Measurements from ENCODE around the gene PPARD.
"Not testable (repeated sequence)": the region's sequence is repeated elsewhere in the genome, so short reads cannot be mapped to it uniquely, and the experiment has no call there.

The PPARD gene

DNA sequence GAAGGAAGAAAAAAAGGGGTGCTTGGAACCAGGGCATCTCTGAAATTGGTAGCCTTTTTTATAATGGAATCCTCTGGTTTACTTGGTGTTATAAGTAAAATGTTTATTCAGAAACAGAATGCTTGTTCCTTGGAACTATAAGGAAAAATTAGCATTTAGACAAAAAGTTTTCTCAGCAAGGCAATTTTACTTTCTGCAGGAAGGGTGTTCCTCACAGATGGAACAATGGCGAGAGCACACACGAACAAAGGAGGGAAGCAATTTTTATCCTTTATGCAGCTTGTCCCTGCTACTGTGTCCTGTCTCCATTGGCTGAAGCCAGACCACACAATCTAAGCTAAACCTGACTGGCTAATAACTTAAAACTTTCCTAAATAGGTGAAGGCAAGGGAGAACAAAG is 87.1 kb downstream of the PPARD start:
- TF ChIP-seq POLR2A (IDR thresholded peaks at IDR 0.05; ENCODE audit: low read depth, low read length) (no peak), POLR2AphosphoS5 (IDR thresholded peaks at IDR 0.05; ENCODE audit: low read depth, low read length) (no peak), PAX5 (IDR thresholded peaks at IDR 0.05; ENCODE audit: insufficient read depth, low read length, severe bottlenecking) (no peak), SPI1 (IDR thresholded peaks at IDR 0.05; ENCODE audit: low read depth, low read length) (no peak), TAF1 (IDR thresholded peaks at IDR 0.05; ENCODE audit: low read depth, low read length) (no peak), POU2F2 (IDR thresholded peaks at IDR 0.05; ENCODE audit: low read depth, low read length) (no peak)
- FAIRE-seq = no peak
- no peak for DNase-seq (ENCODE audit: insufficient read length, low spot score)

DNA sequence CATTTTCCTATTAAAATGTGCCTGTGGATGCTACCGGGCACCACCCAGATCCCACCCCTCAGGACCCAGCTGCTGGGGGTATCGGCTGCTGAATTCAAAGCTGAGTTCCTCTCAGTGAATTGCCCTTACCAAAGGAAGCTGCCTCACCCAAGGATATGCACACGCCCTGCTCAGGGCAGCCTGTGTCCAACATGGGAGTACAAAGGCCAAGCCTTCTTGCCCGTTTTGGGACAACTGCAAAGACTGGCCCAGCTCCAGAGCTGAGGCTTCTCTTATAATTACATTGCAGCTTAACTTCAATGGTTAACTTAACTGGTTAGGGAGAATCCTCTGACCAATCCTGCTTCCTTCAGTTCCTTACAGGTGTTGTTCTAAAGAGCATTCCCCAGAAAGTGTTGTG is 89.9 kb downstream of the PPARD start:
- DNase-seq (ENCODE audit: insufficient read length, low spot score) (no peak), FAIRE-seq (no peak)
- no peak for TF ChIP-seq TAF1 (IDR thresholded peaks at IDR 0.05; ENCODE audit: low read depth, low read length)
- no peak for TF ChIP-seq POLR2A (IDR thresholded peaks at IDR 0.05; ENCODE audit: low read depth, low read length)
- TF ChIP-seq POU2F2 (IDR thresholded peaks at IDR 0.05; ENCODE audit: low read depth, low read length) = no peak

DNA sequence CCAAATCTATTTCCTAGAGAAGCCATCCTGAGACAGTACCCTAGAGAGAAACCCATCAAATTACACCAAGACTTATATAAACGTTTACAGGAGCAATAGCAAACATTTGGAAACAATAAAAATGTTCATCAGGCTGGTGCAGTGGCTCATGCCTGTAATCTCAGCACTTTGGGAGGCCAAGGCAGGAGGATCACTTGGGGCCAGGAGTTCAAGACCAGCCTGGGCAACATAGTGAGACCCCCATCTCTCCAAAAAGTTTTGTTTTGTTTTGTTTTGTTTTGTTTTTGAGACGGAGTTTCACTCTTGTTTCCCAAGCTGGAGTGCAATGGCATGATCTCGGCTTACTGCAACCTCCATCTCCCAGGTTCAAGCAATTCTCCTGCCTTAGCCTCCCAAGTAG is 90.3 kb downstream of the PPARD start:
- not testable (repeated sequence) for FAIRE-seq; DNase-seq (ENCODE audit: insufficient read length, low spot score)

DNA sequence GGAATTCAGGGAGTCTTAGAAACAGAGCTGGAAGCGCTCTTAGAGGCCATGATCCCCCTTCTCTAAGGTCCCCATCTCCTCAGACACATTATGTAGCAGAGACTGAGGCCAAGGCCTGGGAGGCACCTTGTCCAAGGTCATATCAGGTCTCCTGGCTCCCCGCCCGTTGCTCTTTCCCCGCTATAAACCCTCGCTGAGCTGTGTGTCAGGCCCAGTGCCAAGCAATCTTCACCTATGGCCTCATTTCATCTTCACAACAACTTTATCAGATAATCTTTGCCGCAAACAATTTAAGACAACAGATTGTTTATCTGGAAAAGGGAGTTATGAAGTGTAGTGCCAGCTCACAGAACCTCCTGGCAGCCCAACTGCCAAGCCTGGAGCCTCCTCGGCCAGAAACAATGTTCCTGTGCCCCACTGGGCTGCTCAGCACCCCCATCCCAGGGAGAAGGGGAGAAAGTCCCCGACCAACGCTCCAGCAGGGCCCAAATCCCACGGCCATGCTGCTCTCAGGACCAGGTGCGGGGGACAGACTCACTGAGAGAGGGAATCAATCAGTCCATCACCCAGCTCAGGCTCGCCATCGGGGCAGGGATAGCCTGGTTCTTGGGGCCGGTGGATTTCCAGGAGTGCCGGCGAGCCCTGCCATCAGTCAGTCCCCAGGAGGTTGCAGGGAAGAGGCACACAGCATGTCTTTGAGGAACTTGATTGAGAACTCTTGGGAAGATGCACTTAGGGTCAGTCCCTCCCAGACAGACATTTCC is 92.9 kb downstream of the PPARD start:
- no peak for FAIRE-seq
- no peak for TF ChIP-seq POLR2A (IDR thresholded peaks at IDR 0.05; ENCODE audit: low read depth, low read length)
- TF ChIP-seq SPI1 (IDR thresholded peaks at IDR 0.05; ENCODE audit: low read depth, low read length) = no peak
- TF ChIP-seq POU2F2 (IDR thresholded peaks at IDR 0.05; ENCODE audit: low read depth, low read length) = no peak
- TF ChIP-seq TAF1 (IDR thresholded peaks at IDR 0.05; ENCODE audit: low read depth, low read length) = no peak
- TF ChIP-seq PAX5 (IDR thresholded peaks at IDR 0.05; ENCODE audit: insufficient read depth, low read length, severe bottlenecking) = no peak
- TF ChIP-seq POLR2AphosphoS5 (IDR thresholded peaks at IDR 0.05; ENCODE audit: low read depth, low read length) = no peak
- no peak for DNase-seq (ENCODE audit: insufficient read length, low spot score)

DNA sequence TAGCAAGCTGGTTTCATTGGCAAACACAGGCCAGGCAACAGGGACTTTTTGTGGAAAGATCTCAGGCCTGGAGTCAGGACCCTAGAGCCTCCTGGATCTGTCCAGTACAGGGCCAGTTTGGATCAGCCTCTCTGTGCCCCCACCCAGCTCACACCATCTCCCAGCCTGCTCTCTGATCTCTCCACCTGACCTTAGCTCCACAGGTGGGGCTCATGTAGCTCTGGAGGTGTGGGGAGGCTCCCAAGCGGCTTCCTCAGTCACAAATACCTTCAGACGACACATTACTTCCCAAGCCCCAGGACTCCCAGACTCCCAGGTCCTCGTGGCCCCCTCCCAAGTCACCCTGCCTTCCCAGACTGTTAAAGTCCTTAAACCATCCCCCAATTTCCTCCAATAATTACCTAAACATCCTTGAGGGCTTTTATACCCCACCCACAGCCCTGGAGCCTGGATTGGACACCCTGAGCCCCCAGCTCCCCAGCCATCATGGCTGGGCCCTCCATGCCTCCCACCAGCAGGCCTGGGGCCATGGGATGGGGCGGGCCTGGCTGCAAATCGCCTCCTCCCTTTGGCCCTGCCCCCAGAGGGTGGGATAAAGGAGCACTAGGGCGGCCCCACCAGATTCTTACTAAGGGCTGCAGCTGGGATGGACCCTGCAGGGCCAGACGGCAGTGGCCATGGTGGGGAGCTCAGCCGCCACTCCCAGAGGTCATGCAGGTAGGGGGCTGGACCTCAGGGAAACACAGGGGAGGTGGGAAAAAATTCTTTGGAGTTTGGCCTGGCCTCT is 93.9 kb downstream of the PPARD start:
- TF ChIP-seq PAX5 (IDR thresholded peaks at IDR 0.05; ENCODE audit: insufficient read depth, low read length, severe bottlenecking) = no peak
- TF ChIP-seq POLR2A (IDR thresholded peaks at IDR 0.05; ENCODE audit: low read depth, low read length) = no peak
- TF ChIP-seq TAF1 (IDR thresholded peaks at IDR 0.05; ENCODE audit: low read depth, low read length) = no peak
- TF ChIP-seq SPI1 (IDR thresholded peaks at IDR 0.05; ENCODE audit: low read depth, low read length) = no peak
- no peak for TF ChIP-seq POU2F2 (IDR thresholded peaks at IDR 0.05; ENCODE audit: low read depth, low read length)
- TF ChIP-seq POLR2AphosphoS5 (IDR thresholded peaks at IDR 0.05; ENCODE audit: low read depth, low read length) = no peak
- FAIRE-seq = no peak
- no peak for DNase-seq (ENCODE audit: insufficient read length, low spot score)

DNA sequence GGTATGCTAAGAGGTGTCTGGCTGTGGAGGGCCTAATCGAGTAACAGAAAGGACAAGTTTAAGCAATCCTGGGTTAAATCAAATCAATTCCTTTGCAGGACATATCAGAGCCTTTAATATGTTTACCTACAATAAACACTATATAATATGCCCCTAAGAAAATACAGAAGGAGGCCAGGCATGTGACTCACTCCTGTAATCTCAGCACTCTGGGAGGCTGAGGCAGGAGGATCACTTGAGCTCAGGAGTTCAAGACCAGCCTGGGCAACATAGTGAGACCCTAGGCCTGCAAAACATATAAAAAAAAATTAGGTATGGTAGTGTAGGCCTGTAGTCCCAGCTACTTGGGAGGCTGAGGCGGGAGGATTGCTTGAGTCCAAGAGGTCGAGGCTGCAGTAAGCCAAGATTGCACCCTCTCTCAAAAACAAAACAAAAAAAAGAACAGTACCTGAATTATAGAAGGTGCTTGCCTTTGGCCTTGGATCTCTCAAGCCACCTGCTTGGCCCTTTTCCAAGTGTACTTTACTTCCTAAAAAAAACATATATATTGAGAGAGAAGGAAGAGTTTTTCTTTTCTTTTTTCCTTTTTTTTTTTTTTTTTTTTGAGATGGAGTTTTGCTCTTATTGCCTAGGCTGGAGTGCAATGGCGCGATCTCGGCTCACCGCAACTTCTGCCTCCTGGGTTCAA is 96.2 kb downstream of the PPARD start:
- not testable (repeated sequence) for FAIRE-seq; DNase-seq (ENCODE audit: insufficient read length, low spot score)

DNA sequence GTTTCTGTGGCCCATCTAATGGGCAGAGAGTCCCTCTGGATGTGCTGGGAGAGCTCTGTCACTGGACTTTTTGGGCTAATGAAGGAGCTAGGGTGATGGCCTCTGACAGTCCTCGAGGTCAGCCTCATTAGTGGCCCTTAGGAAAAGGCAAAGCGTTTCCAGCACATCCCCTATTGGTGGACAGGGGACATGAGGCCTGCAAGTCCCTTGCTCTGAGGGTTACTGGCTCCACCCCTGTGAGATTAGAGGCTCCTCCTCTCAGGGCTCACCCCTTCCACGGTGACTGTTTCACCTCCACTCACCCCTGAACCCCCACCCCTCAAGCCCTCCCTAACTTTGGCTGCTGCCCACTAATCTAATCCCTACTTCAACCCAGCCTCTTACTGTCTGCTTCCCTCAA is 97.0 kb downstream of the PPARD start:
- FAIRE-seq = no peak
- TF ChIP-seq TAF1 (IDR thresholded peaks at IDR 0.05; ENCODE audit: low read depth, low read length) = no peak
- no peak for TF ChIP-seq POLR2AphosphoS5 (IDR thresholded peaks at IDR 0.05; ENCODE audit: low read depth, low read length)
- no peak for TF ChIP-seq PAX5 (IDR thresholded peaks at IDR 0.05; ENCODE audit: insufficient read depth, low read length, severe bottlenecking)
- no peak for TF ChIP-seq SPI1 (IDR thresholded peaks at IDR 0.05; ENCODE audit: low read depth, low read length)
- no peak for TF ChIP-seq POLR2A (IDR thresholded peaks at IDR 0.05; ENCODE audit: low read depth, low read length)
- no peak for TF ChIP-seq POU2F2 (IDR thresholded peaks at IDR 0.05; ENCODE audit: low read depth, low read length)
- no peak for DNase-seq (ENCODE audit: insufficient read length, low spot score)

DNA sequence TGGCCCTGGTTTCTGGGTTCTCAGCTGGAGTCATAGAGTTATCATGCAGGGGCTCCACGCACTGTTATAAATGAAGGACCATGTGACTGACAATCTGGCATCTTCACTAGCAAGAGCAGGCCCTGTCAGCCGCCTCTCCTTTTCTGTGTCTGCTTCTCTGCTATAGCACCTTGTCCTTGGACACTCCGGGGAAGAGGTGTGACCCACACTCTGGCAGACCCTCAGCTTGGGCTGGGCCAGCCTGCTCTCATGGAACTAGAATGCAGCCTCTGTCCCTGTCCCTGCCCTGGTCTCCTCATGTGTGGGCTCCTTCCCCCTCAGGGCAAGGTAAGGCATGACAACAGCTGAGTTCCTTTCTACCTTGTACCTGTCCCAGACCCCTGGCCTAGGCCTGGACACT is 98.8 kb downstream of the PPARD start:
- DNase-seq (ENCODE audit: insufficient read length, low spot score) = no peak
- TF ChIP-seq TAF1 (IDR thresholded peaks at IDR 0.05; ENCODE audit: low read depth, low read length) (no peak), POLR2A (IDR thresholded peaks at IDR 0.05; ENCODE audit: low read depth, low read length) (no peak), POLR2AphosphoS5 (IDR thresholded peaks at IDR 0.05; ENCODE audit: low read depth, low read length) (no peak), PAX5 (IDR thresholded peaks at IDR 0.05; ENCODE audit: insufficient read depth, low read length, severe bottlenecking) (no peak), POU2F2 (IDR thresholded peaks at IDR 0.05; ENCODE audit: low read depth, low read length) (no peak)
- no peak for FAIRE-seq

DNA sequence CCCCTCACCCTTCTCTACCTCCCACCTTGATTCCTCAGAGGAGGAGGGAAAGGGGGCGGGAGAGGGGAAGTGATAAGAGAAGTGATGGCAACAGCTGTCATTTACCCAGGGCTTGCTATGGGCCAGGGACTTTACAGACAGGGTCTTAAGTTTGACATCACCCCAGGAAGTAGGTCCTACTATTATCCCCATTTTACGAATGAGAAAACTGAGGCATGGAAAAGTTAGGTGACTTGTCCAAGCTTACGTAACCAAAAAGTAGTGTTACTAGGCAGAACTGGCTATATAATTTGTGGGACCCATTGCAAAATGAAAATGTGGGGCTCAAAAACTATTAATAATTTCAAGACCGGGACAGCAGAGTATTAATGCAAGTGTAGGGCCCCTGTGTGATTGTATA is 99.3 kb downstream of the PPARD start:
- no peak for FAIRE-seq
- DNase-seq (ENCODE audit: insufficient read length, low spot score) = no peak
- TF ChIP-seq TAF1 (IDR thresholded peaks at IDR 0.05; ENCODE audit: low read depth, low read length) = no peak
- no peak for TF ChIP-seq POU2F2 (IDR thresholded peaks at IDR 0.05; ENCODE audit: low read depth, low read length)
- TF ChIP-seq POLR2AphosphoS5 (IDR thresholded peaks at IDR 0.05; ENCODE audit: low read depth, low read length) = no peak
- no peak for TF ChIP-seq PAX5 (IDR thresholded peaks at IDR 0.05; ENCODE audit: insufficient read depth, low read length, severe bottlenecking)
- no peak for TF ChIP-seq POLR2A (IDR thresholded peaks at IDR 0.05; ENCODE audit: low read depth, low read length)
- TF ChIP-seq SPI1 (IDR thresholded peaks at IDR 0.05; ENCODE audit: low read depth, low read length) = no peak

DNA sequence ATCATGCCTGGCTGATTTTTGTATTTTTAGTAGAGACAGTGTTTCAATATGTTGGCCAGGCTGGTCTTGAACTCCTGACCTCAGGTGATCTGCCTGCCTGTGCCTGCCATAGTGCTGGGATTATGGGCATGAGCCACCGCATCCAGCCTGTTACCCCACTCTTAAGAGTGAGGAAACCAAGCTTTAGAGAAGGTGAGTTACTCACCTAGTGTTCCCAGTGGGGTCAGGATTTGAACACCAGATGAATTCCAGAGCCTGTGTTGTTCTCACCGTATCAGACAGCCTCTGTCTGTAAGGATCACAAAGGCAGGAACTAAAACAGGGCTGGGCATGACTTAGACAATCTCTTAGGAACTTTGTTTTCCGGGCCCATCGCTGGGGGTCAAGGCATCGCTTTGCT is 100.3 kb downstream of the PPARD start:
- TF ChIP-seq PAX5 (IDR thresholded peaks at IDR 0.05; ENCODE audit: insufficient read depth, low read length, severe bottlenecking) (no peak), SPI1 (IDR thresholded peaks at IDR 0.05; ENCODE audit: low read depth, low read length) (no peak), POLR2A (IDR thresholded peaks at IDR 0.05; ENCODE audit: low read depth, low read length) (no peak), TAF1 (IDR thresholded peaks at IDR 0.05; ENCODE audit: low read depth, low read length) (no peak), POU2F2 (IDR thresholded peaks at IDR 0.05; ENCODE audit: low read depth, low read length) (no peak), POLR2AphosphoS5 (IDR thresholded peaks at IDR 0.05; ENCODE audit: low read depth, low read length) (no peak)
- no peak for DNase-seq (ENCODE audit: insufficient read length, low spot score)
- FAIRE-seq = no peak
